ENCODE data around the gene INTS7.
"Not testable (repeated sequence)": the region's sequence is repeated elsewhere in the genome, so short reads cannot be mapped to it uniquely, and the experiment has no call there.

GRCh38 chr1:211937422-211937821 lies 97.9 kb downstream of the INTS7 start:
- not testable (repeated sequence) for TF ChIP-seq SETDB1 (IDR thresholded peaks at IDR 0.05; ENCODE audit: low read length); GTF2A2 (tag; IDR thresholded peaks at IDR 0.05); MEF2A (IDR thresholded peaks at IDR 0.05; ENCODE audit: control insufficient read depth, low read depth, low read length); ZNF232 (CRISPR knock-in tag; IDR thresholded peaks at IDR 0.05); FOXM1 (IDR thresholded peaks at IDR 0.05; ENCODE audit: low read depth); FOXM1 (CRISPR knock-in tag; IDR thresholded peaks at IDR 0.05; ENCODE audit: low read depth); EP300 (IDR thresholded peaks at IDR 0.05; ENCODE audit: low read length); EZH2 (IDR thresholded peaks at IDR 0.05; ENCODE audit: borderline replicate concordance, low read depth, low read length); BRCA1 (IDR thresholded peaks at IDR 0.05); BRCA1 (CRISPR knock-in tag; IDR thresholded peaks at IDR 0.05); NR2C2 (CRISPR knock-in tag; IDR thresholded peaks at IDR 0.05); NR2C2 (tag; IDR thresholded peaks at IDR 0.05)

Measured in K562 (cell line).